K562 (cell line): ENCODE measurements around the gene GALNT12. TPM values are rescaled to one million over a fixed set of nuclear protein-coding genes. Genes with fewer than 3 reads are reported as not detected.

ENCODE experiments used
- ATF6 ChIP-seq: sonication (generic); formaldehyde crosslinking; IDR thresholded peaks from 2 replicates; pipeline ENCODE4 v1.4.0; 2020; ENCODE audit warnings: mild to moderate bottlenecking, missing genetic modification reagents
- C11orf30 ChIP-seq: fragments of 450-650 bp; IDR thresholded peaks from 2 replicates; pipeline ENCODE4 v1.6.1; 2016; ENCODE audit warnings: low read depth, mild to moderate bottlenecking
- CHCHD3 ChIP-seq: fragments of 250-450 bp; sonication (Bioruptor Pico); IDR thresholded peaks from 2 replicates; pipeline ENCODE4 v2.1.2; 2022; ENCODE audit warnings: mild to moderate bottlenecking
- CREB3L1 ChIP-seq: fragments of 450-650 bp; IDR thresholded peaks from 2 replicates; pipeline ENCODE4 v1.6.1; 2014; ENCODE audit warnings: low read depth, mild to moderate bottlenecking, moderate library complexity, borderline replicate concordance
- ETS1 ChIP-seq: conservative IDR thresholded peaks from 2 replicates; pipeline ENCODE4 v1.6.1; 2011; ENCODE audit warnings: low read depth, mild to moderate bottlenecking, low read length; ENCODE audit not compliant: control insufficient read depth
- HEY1 ChIP-seq: fragments of 250-450 bp; sonication (Bioruptor Pico); IDR thresholded peaks from 2 replicates; pipeline ENCODE4 v1.5.0; 2020; ENCODE audit warnings: mild to moderate bottlenecking, moderate library complexity, borderline replicate concordance
- HNRNPLL ChIP-seq: fragments of 200-400 bp; formaldehyde crosslinking; IDR thresholded peaks from 2 replicates; pipeline ENCODE4 v1.6.1; 2017; ENCODE audit warnings: low read length, low read depth, mild to moderate bottlenecking; ENCODE audit not compliant: poor library complexity, severe bottlenecking
- HNRNPUL1 ChIP-seq: fragments of 200-400 bp; formaldehyde crosslinking; IDR thresholded peaks from 2 replicates; pipeline ENCODE4 v1.6.1; 2017; ENCODE audit warnings: low read length
- IFI16 ChIP-seq: fragments of 250-450 bp; sonication (Bioruptor Pico); IDR thresholded peaks from 2 replicates; pipeline ENCODE4 v2.1.2; 2022; ENCODE audit warnings: mild to moderate bottlenecking, inconsistent platforms
- KAT8 ChIP-seq: fragments of 450-650 bp; IDR thresholded peaks from 2 replicates; pipeline ENCODE4 v1.6.1; 2016; ENCODE audit warnings: low read depth, mild to moderate bottlenecking
- KLF16 ChIP-seq: IDR thresholded peaks from 2 replicates; pipeline ENCODE4 v1.6.1; 2016; ENCODE audit warnings: antibody characterized with exemption
- NFXL1 ChIP-seq: fragments of 450-650 bp; formaldehyde crosslinking; IDR thresholded peaks from 2 replicates; pipeline ENCODE4 v1.4.0; 2021; ENCODE audit warnings: mild to moderate bottlenecking
- NR3C1 ChIP-seq: sonication (generic); formaldehyde crosslinking; IDR thresholded peaks from 2 replicates; pipeline ENCODE4 v1.8.1; 2022; ENCODE audit warnings: missing genetic modification reagents
- PTBP1 ChIP-seq: fragments of 200-400 bp; formaldehyde crosslinking; IDR thresholded peaks from 2 replicates; pipeline ENCODE4 v1.6.1; 2017; ENCODE audit warnings: low read depth, low read length
- RCOR1 ChIP-seq, 2 experiments: IDR thresholded peaks; 2 replicates each; pipeline ENCODE4 v1.6.1; 2012; ENCODE audit warnings: low read depth in 2 of 2, low read length in 2 of 2, borderline replicate concordance in 1 of 2, improper control_type of control experiment in 1 of 2
- TCFL5 ChIP-seq: fragments of 250-450 bp; sonication (Bioruptor Pico); conservative IDR thresholded peaks from 2 replicates; pipeline ENCODE4 v1.6.1; 2021; ENCODE audit warnings: mild to moderate bottlenecking, moderate library complexity, matching md5 sums
- ZBTB17 ChIP-seq: fragments of 450-650 bp; formaldehyde crosslinking; IDR thresholded peaks from 2 replicates; pipeline ENCODE4 v1.4.0; 2020; ENCODE audit warnings: mild to moderate bottlenecking
- ZNF280B ChIP-seq: fragments of 250-450 bp; sonication (Bioruptor Pico); IDR thresholded peaks from 2 replicates; pipeline ENCODE4 v1.5.1; 2021; ENCODE audit warnings: mild to moderate bottlenecking
- ZNF316 ChIP-seq: fragments of 450-650 bp; IDR thresholded peaks from 2 replicates; pipeline ENCODE4 v1.6.1; 2016
- ZNF431 ChIP-seq: sonication (generic); formaldehyde crosslinking; IDR thresholded peaks from 2 replicates; pipeline ENCODE4 v1.8.0; 2022; ENCODE audit warnings: mild to moderate bottlenecking, missing genetic modification reagents
- ZNF699 ChIP-seq: fragments of 250-450 bp; sonication (Bioruptor Pico); IDR thresholded peaks from 2 replicates; pipeline ENCODE4 v1.8.0; 2021; ENCODE audit warnings: mild to moderate bottlenecking, moderate library complexity; ENCODE audit not compliant: insufficient replicate concordance
- ZNF707 ChIP-seq: fragments of 250-450 bp; sonication (Bioruptor Pico); conservative IDR thresholded peaks from 2 replicates; pipeline ENCODE4 v1.8.0; 2022; ENCODE audit warnings: inconsistent platforms, mild to moderate bottlenecking, moderate library complexity
- polyA plus RNA-seq, 8 experiments: library from polyadenylated mRNA; depleted of rRNA in 4 of 8; stranded (reverse) in 5 of 8; unstranded in 3 of 8; fragments of >200 nt; fragmentation: Nextera tagmentation in 2 of 8; fragmentation: Illumina TruSeq in 1 of 8; extraction: Ambion mirVana in 2 of 8; extraction: Trizol in 1 of 8; gene quantifications; 2 replicates each; pipeline versions ENCODE4 v1.2.1 to v1.2.3, GENCODE V29; 2011 to 2014; ENCODE audit warnings: inconsistent platforms in 1 of 8, missing spikeins in 1 of 8
- total RNA-seq, 7 experiments: library from RNA; depleted of rRNA in 6 of 7; stranded (reverse); fragments of >200 nt in 6 of 7; fragmentation: Illumina TruSeq in 2 of 7; extraction: Trizol in 2 of 7; gene quantifications; 2 replicates each; pipeline versions ENCODE4 v1.2.1 to v1.2.3, GENCODE V29; 2011 to 2021; ENCODE audit warnings: low replicate concordance in 1 of 7
- TF ChIP-seq, protein P1 (sequence below): fragments of 250-450 bp; sonication (Bioruptor Pico); IDR thresholded peaks from 2 replicates; pipeline ENCODE4 v1.5.0; 2021

GALNT12 gene
- total and polyA plus RNA-seq, 9 of the 15 experiments (the other 6 are each of a cell fraction or from before 2014, with no cell fraction given): 29.7 to 82.9 (median 44.2) TPM

GRCh38 chr9:98796364-98797101, 10.9 kb upstream of the GALNT12 start, which contains the start of gene ANKS6 (continued):
- TF ChIP-seq ZNF316 (no peak), TCFL5 (no peak), CHCHD3 (CRISPR knock-in tag) (no peak), C11orf30 (no peak), ZNF707 (CRISPR knock-in tag) (no peak), HNRNPLL (no peak), ZNF280B (CRISPR knock-in tag) (no peak), KLF16 (no peak), ZBTB17 (CRISPR knock-in tag) (0 out of 2 replicates have a peak, but pooled peaks have one; percentile 34), KAT8 (no peak), ATF6 (no peak), PTBP1 (no peak), HNRNPUL1 (no peak), NR3C1 (CRISPR knock-in tag) (no peak), NFXL1 (CRISPR knock-in tag) (no peak), ZNF699 (CRISPR knock-in tag) (no peak), ETS1 (peak; percentile 52; the same call in 1 of the 2 replicates), IFI16 (CRISPR knock-in tag) (no peak), RCOR1 (IDR thresholded peaks at IDR 0.05; ENCODE audit: borderline replicate concordance in 1 of 2, low read depth in 2 of 2, low read length in 2 of 2) (0 out of 4 replicates have a peak, but pooled peaks of 1 of the 2 experiments have one; percentile 16), ZNF431 (CRISPR knock-in tag) (no peak), HEY1 (CRISPR knock-in tag) (no peak), CREB3L1 (no peak)
- TF ChIP-seq, protein P1, sequence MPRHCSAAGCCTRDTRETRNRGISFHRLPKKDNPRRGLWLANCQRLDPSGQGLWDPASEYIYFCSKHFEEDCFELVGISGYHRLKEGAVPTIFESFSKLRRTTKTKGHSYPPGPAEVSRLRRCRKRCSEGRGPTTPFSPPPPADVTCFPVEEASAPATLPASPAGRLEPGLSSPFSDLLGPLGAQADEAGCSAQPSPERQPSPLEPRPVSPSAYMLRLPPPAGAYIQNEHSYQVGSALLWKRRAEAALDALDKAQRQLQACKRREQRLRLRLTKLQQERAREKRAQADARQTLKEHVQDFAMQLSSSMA (CRISPR knock-in tag): no peak
